ENCODE data around the gene MMS22L.

GRCh38 chr6:97293198-97293696 lies 10.2 kb upstream of the MMS22L start:
- TF ChIP-seq POLR2AphosphoS5 (IDR thresholded peaks at IDR 0.05; ENCODE audit: low read depth, low read length) (no peak), REST (IDR thresholded peaks at IDR 0.05; ENCODE audit: insufficient read depth in 1 of 2, low read depth in 2 of 2, low read length in 2 of 2) (no peak), TAF1 (IDR thresholded peaks at IDR 0.05; ENCODE audit: borderline replicate concordance, insufficient read depth, low read length) (no peak)

All from PFSK-1 (cell line).